Kidney epithelial cell (primary cell): Measurements from ENCODE around the gene SAMD3. TPM values are rescaled to one million over a fixed set of nuclear protein-coding genes. Genes with fewer than 3 reads are reported as not detected.
"Not testable (repeated sequence)": the region's sequence is repeated elsewhere in the genome, so short reads cannot be mapped to it uniquely, and the experiment has no call there.

Source experiments
- DNase-seq: peaks from one replicate; pipeline ENCODE4 v3.0.0-alpha.2; 2010; ENCODE audit warnings: low read depth
- H3K27me3 ChIP-seq: 2 replicates; pipeline ENCODE4 v1.6.0; 2011; ENCODE audit warnings: low read length; ENCODE audit not compliant: control insufficient read depth, insufficient read depth
- H3K36me3 ChIP-seq: 2 replicates; pipeline ENCODE4 v1.5.1; 2011; ENCODE audit warnings: low read length; ENCODE audit not compliant: control insufficient read depth, insufficient read depth
- H3K4me3 ChIP-seq: 2 replicates; pipeline ENCODE4 v1.5.1; 2011; ENCODE audit warnings: low read depth, mild to moderate bottlenecking, control low read depth, low read length
- CTCF ChIP-seq: IDR thresholded peaks from 2 replicates; pipeline ENCODE4 v1.5.1; 2011; ENCODE audit warnings: mild to moderate bottlenecking, moderate library complexity, low read length, control low read depth, inconsistent platforms; ENCODE audit not compliant: insufficient read depth, poor library complexity, severe bottlenecking
- total RNA-seq: library from RNA; depleted of rRNA; stranded (reverse); fragments of >200 nt; gene quantifications from 2 replicates; pipeline ENCODE4 v1.2.3, GENCODE V29; 2015

The SAMD3 gene
- total RNA-seq, 1 donor from 2014 or later = not detected

GRCh38 chr6:130206479-130206878 lies 16.3 kb downstream of the SAMD3 start:
- no peak overlapping the region for H3K4me3 ChIP-seq
- H3K36me3 ChIP-seq = no peaks in the 10 kb centered on the region
- no peak for TF ChIP-seq CTCF
- DNase-seq = no peak
- H3K27me3 ChIP-seq = no peaks in the 10 kb centered on the region

- H3K27me3 ChIP-seq = no peaks in the 10 kb centered on the region
- no peaks in the 10 kb centered on the region for H3K36me3 ChIP-seq
- no peak for DNase-seq
- no peak overlapping the region for H3K4me3 ChIP-seq
- no peak for TF ChIP-seq CTCF
Observed at GRCh38 chr6:130204322-130204721, 18.4 kb downstream of the SAMD3 start.

- Histone ChIP-seq H3K4me3 (no peak overlapping the region), H3K36me3 (no peaks in the 10 kb centered on the region), H3K27me3 (no peaks in the 10 kb centered on the region)
- TF ChIP-seq CTCF = no peak
- no peak for DNase-seq
Observed at GRCh38 chr6:130203370-130203769, 19.4 kb downstream of the SAMD3 start.

- Histone ChIP-seq H3K36me3 (no peaks in the 10 kb centered on the region), H3K4me3 (no peak overlapping the region), H3K27me3 (no peaks in the 10 kb centered on the region)
- TF ChIP-seq CTCF = no peak
- no peak for DNase-seq
Observed at GRCh38 chr6:130202782-130203181, 20.0 kb downstream of the SAMD3 start.

GRCh38 chr6:130200020-130200419 lies 22.7 kb downstream of the SAMD3 start:
- no peak for DNase-seq
- no peaks in the 10 kb centered on the region for H3K27me3 ChIP-seq
- no peak overlapping the region for H3K4me3 ChIP-seq
- no peaks in the 10 kb centered on the region for H3K36me3 ChIP-seq
- TF ChIP-seq CTCF = no peak

- Histone ChIP-seq H3K27me3 (no peaks in the 10 kb centered on the region), H3K4me3 (no peak overlapping the region), H3K36me3 (no peaks in the 10 kb centered on the region)
- no peak for TF ChIP-seq CTCF
- DNase-seq = no peak
Observed at GRCh38 chr6:130198483-130199035, 24.2 kb downstream of the SAMD3 start.

GRCh38 chr6:130197816-130198482 lies 24.8 kb downstream of the SAMD3 start:
- DNase-seq, H3K36me3 ChIP-seq, H3K27me3 ChIP-seq, H3K4me3 ChIP-seq: not testable (repeated sequence)

GRCh38 chr6:130194434-130194833 lies 28.3 kb downstream of the SAMD3 start:
- not testable (repeated sequence) for DNase-seq

More at GRCh38 chr6:130194434-130194833, 28.3 kb downstream of the SAMD3 start:
- H3K27me3 ChIP-seq, H3K36me3 ChIP-seq, H3K4me3 ChIP-seq: not testable (repeated sequence)
